GM19395 (cell line): ENCODE measurements around the gene PPP1CA.
A peak's percentile ranks its signal among the peaks of the same experiment; 100 is the strongest.

ENCODE experiments used
- ATAC-seq: cut with Tn5 transposase; IDR thresholded peaks from one replicate; pipeline ENCODE4 v1.9.1; 2021; ENCODE audit warnings: mild to moderate bottlenecking, moderate library complexity; ENCODE audit not compliant: unreplicated experiment

PPP1CA gene

DNA sequence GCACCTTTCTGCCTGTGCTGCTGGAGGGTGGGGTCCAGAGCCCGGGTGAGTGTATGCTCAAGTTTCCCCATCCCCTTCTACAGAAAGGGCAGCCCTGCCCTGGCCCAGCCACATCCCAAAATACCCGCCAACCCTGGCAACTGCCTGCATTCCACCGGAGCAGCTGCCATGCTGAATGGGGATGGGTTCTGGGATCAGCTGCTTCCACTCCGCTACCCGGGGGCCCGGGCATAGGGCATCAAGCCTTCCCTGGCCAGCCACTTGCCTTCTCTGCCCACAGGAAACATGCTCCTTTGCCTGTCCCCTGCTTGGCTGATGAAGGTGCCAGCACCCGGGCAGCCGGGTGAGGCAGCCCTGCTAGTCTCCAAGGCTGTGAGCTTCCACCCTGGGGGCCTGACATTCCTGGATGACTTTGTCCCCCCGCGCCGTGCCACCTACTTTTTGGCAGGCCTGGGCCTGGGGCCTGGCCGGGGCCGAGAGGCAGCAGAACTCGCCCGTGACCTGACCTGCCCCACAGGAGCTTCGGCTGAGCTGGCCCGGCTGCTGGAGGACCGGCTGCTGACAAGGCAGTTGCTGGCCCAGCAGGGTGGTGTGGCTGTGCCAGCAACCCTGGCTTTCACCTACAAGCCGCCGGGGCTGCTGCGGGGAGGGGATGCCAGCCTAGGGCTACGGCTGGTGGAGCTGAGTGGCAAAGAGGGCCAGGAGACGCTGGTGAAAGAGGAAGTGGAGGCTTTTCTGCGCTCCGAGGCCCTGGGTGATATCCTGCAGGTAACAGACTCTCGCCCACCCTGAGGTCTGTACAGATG is 17.0 kb upstream of the PPP1CA start:
- ATAC-seq = no peak

DNA sequence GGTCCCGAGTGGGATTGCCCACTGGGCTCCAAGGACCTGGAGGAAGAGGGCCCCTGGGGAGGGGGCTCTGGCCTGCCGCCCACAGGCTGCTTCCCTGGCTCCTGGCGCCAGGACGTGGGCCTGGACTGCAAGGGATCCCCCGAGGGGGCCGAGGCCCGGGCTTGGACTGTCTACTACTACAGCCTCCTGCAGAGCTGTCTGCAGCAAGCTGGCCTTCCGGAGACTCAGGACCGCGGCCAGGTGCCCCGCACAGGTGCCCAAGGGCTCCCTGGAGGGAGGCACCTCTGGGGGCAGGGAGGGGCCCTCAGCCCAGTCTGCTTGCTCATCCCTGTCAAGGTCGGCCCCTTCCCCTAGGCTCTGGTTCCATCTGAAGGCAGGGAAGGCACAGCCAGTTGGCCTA is 15.8 kb upstream of the PPP1CA start:
- no peak for ATAC-seq

DNA sequence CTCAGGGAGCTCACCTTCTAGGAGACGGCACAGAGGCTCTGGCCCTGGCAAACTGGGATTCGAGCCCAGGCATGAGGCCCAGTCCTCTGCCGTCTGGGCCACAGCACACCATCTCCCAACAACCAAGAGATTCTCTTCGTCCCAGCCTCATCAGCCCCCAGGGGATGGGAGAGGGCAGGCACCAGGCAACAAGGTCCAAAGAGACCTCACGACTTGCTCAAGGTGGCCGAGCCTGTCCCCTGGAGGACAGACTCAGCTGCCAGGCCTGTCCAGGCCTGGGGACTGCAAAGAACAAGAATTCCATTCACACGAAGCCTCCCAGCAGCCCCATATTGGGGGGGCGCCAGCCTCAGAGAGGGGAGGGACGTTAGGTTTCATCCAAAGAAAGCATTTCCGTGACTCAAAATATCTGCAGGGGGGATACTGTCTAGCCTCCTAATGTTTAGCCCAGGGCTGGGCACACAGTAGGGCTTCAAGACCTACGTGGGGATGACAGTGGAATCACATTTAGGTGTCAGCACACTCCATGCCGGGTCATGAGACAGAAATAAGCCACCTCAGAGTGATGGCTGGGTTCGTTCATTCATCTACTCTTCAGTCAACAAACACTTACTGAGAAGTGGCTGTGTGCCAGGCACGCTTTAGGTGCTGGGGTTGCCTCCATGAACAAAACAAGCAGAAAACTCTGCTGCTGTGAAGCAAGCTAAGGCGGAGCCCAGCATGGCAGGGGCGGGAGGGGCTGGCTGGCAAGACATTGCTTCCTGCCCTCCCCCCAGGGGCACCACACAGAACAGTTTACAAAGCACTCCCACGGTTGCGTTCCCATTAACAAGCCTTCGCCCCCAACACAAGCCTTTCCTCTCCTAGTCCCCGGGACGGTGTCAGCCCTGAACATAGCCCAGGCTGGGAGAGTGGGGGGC is 15.0 kb upstream of the PPP1CA start:
- no peak for ATAC-seq

DNA sequence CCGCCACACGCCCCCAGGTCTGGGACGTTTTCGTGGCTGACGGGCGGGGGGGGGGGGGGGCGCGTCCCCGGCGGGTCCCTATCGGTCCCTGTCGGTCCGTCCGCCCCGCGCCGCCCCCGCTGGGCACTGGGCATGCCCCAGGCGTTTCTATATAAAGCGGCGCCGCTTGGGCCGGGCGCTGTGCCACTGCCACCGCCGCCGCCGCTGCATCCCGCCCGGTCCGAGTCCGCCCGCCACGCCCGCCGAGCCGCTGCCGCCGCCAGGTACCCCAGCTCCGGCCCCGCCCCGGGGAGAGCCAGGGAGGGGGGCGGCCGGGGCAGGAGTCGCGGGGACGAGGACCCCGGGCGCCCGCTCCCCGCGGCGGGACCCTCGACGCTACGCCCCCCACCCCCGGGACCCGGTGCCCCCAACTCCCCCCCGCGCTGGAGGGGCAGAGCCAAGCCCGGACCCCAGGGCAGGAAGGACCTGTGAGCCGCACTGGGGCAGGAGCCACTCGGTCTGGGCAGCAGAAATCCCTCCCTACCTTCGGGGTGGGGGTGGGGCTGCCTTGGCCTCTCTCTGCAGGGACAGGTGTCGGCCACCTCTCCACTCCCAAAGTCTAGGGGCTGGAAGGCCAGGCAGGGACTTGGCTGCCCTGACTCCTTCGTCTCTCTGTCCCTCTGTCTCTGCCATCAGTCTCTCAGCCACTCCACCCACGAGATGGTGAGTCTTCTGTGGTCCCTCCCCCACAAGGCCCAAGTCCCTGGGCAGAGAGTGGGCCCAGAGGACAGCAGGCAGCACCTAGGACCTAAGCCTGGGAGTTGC is 14.0 kb upstream of the PPP1CA start, which contains the start of gene CARNS1:
TSS of gene CARNS1 (plus strand) at position 178 of the 804 bp plus-strand sequence. CDS start at position 700, 522 bp downstream.
- ATAC-seq = no peak

DNA sequence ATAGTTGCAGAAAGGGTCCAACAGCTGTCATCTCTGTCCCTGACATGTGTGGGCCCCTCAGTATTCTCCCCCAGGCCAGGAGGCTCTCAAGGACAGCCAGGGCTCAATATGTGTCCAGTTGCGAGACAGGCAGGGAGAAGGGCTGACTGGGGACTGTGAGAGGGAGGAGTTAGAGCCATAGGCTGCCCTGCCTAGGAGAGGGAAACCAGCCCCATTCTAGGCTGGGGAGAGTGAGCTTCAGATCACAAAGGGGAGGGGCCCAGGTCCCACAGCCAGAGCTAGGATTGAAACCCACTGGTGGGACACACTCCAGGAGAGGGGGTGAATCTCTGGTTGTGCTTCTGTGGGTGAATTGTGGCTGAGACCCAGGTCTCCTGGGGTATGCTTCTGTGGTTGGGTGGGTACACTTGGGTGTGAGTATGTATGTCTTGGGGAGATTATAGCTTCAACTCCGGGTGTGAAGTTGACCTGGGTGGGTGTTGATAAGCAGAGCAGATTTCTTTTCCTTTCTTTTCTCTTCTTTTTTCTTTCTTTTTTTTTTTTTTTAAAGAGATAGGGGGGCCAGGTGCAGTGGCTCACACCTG is 11.7 kb upstream of the PPP1CA start:
- ATAC-seq = no peak

DNA sequence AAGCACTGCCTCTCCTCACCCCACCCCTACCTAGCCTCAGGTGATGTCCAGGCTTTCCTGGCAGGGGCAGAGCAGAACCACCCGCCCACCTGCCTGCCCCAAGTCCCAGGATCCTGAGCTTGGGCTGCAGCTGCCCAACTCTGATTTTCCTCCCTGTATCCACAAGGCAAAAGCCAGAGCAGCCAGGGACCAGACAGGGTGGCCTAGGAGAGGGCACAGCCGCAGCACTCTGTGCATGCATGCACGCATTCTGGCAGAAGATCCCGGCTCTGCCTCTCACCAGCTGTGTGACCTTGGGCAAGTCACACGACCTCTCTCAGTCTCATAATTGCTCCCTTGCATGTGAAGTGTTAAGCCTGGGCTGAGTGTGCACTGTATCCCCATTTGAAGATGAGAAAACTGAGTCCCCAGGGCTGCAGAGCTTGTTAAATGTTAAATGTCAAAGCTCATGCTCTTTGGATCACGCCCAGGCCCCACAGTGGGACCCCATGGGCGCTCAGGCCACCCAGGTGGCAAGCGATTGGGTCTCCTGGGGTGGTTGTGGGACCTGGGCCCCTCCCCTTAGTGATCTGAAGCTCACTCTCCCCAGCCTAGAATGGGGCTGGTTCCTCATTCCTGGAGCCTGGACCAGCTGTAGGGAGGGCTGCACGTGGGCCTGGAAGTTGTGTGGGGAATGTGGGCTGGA is 11.0 kb upstream of the PPP1CA start:
- ATAC-seq = no peak

DNA sequence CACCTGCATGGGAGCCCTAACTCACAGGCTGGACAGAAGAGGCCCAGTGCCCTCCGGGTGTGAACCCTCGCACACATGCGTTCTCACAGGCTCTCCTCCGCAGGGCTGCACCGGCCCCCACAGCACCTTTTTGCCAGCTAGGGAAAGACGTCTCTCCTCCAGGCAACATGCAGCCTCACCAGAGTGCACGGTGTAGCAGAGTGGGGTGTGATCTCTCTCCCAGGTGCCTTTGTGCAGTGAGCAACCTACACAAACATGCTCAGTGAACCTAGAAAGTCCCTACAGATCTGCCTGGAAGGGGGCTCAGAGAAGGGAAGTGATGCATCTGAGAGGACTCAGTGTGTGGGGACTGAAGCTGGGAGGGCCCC is 10.1 kb upstream of the PPP1CA start:
- ATAC-seq = no peak

DNA sequence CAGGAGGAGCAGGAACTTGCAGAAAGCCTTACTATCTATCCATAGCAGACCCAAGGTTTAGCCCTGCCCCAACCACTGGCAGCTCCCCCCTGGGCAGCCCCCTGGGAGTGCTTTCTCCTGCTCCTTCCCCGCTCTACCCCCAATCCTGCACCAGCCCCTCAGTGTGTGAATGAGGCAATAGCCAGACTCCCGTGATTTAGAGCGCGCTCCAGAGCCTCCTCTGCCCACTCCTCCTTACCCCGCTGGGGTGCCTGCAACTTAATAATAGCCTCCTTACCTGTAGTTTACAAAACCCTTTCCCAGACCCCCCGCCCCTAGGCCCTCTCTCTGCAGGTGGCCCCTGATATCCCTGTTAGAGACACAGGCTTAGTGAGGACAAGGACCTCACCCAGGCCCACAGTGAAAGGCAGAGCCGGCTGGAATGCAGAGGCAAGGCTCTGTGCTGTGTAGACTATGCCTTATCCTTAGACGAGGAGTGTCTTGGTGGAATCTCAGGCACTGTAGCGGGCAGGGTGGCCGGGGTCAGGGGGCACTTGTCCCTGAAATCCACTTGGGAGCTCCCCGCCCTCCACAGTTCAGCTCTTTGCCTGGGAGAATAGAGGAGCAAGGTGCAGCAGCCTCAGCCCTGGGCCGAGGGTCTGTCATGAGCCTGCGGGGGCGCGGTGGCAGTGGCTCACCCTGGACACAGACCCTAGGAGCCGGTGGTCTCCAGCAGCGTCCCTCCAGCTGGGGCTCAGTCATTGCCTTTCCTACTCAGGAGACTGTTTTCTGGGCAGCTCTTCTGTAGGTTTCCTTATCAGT is 9.5 kb upstream of the PPP1CA start:
- ATAC-seq = no peak

DNA sequence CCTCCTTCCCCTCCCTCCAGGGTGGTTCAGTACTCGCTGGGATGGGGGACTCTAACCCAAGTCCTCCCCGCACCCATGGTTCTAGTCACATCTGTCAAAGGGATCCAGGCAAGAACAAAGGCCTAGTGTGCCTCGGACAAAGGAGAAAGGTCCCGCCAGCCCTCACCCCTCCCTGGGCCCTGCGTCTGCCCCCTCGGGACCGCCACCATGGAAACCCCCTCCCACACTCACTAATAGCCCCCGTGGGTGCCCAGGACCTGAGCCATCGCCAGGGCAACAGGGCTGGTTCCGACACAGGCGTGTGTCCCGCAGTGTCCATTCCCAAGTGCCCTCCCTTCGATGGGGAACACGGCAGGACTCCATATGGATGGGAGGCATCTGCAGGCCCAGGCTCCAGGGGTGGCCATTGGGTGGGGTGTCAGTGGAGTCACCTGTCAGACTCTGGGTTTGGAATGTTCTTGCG is 8.7 kb upstream of the PPP1CA start:
- no peak for ATAC-seq

DNA sequence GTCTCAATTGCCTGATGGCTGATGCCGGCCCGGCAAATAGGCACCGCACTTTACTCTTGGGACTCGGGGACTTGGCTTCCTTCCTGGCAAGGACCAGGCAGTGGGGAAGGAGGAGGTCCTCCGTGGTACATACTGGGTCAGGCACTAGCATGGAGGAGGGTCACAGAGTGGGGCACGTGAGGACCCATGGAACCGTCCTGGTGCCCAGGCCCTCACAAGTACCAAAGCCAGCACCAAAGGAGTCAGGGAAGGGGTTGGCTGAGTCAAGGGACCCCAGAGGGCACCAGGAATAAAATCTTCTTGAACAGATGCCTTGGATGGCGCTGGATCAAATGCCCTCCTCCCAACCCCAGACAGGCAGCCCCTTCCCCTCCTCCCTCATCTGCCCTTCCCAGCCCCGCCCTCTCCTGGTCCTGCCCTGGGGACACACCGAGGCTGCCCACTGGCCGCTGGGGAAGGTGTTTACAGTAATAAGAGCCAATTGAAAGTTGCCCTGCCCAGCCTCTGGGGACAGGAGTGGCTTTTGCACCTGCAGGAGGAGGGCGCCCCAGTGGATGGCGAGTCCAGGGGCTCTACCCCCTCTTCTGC is 8.2 kb upstream of the PPP1CA start:
- ATAC-seq = no peak

DNA sequence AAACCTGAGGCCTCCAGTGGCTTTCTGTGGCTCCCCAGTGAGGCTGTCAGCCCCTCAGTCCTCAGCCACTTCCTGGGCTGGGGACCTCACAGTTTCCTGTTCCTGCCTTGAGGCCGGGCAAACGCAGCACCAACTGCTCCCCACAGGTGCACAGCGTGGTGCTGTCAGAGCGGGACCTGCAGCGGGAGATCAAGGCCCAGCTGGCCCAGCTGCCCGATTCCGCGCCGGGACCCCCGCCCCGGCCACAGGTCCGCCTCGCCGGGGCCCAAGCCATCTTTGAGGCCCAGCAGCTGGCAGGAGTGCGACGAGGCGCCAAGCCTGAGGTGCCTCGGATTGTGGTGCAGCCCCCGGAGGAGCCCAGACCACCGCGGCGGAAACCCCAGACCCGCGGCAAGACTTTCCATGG is 7.6 kb upstream of the PPP1CA start:
- peak; percentile 63 for ATAC-seq

DNA sequence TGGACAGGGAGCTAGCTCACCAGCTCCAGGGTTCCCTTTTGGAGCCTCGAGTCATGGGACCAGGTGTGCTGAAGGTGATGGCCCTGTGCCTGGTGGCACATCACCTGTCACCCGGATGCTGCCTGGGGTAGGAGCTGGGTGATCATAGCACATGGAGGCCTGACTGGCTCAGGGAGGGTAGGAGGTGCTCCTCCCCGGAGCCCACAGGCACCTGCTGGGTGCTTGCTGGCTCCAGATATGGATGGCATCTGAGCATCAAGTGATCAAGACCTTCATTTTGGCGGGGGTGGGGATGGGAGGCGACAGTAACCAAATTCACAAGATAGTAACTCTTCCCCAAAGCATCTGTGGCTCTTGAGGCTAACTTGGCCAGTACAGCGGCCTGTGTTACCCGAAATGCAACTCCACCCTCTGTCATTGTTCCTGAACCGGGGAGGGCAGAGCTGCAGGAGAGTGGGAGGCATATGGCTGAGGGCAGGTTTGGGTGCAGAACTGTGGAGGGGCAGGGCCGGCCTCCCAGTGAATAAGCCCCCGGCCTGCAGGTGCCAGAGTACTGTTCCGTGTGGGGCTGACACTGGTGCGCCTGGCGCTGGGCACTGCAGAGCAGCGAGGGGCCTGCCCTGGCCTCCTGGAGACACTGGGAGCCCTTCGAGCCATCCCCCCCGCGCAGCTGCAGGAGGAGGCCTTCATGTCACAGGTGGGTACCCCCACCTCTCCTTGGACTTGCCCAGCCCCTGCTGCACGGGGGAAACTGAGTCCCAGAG is 7.0 kb upstream of the PPP1CA start:
- ATAC-seq = no peak

DNA sequence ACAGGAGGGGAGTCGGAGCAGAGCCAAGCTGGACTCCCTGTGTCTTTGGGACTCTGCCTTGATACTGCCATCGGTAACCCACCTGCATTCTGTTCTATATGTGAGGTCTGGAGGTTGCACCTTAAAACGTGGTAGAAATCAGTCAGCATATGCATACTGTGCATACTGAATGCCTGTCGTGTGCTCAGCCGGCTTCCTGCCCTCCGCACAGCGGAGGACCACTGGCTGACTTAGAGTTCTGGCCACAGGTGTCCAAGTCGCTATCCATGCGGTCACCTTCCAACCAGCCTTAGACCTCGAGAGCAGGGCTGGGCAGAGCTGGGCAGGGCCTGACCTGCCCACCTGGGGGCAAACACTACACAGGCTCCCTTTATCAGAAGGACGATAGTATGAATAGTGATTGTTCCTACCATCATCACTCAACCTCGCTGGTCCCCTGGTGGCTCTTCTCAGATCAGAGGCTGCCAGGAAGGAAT is 6.1 kb upstream of the PPP1CA start:
- no peak for ATAC-seq

DNA sequence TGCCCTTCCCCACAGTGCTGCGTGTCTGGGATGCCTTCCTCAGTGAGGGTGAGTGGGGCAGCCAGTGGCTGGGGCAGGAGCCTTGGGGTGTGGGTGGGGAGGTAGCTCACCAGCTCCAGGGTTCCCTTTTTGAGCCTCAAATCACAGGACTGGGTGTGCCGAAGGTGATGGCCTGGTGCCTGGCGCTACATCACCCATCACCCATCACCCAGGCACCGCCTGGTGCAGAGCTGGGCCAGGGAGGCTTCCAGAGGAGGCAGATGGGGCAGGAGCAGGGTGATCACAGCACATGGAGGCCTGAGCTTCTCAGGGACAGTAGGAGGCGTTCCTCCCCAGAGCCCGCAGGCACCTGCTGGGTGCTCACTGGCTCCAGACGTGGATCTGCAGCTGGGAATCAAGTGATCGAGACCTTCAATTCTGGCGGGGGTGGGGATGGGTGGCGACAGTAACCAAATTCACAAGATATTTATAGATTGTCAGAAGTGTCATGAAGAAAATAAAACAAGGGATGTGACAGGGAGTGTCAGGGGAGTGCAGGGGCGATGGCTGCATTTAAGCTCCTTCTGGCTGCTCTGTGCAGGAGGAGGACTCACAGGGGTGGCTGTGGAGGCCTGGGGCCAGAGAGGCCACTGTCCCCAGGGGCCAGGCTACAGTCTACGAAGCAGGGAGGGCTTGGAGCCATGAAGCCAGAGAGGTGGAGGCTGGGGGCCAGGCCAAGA is 5.5 kb upstream of the PPP1CA start:
- ATAC-seq = no peak

DNA sequence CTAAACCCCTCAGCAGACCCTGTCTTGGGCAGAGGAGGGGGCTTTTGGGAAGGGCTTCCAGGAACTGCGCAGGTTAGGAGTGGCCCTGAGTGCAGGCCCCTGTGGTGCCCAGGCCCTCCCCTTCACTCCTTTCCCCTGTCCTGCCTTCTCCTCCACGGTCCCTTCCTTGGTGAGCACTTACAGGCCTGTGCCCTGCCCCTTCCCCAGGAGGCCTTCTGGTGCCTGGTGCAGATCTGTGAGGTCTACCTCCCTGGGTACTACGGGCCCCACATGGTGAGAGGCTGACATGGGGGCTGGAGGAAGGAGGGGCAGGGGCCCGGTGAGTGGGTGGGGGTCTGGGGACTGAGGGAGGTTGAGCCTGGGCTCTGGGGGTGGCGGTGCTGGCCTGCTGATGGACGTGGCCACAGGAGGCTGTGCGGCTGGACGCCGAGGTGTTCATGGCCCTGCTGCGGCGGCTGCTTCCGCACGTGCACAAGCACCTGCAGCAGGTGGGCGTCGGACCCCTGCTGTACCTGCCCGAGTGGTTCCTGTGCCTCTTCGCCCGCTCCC is 4.8 kb upstream of the PPP1CA start:
- ATAC-seq = no peak

DNA sequence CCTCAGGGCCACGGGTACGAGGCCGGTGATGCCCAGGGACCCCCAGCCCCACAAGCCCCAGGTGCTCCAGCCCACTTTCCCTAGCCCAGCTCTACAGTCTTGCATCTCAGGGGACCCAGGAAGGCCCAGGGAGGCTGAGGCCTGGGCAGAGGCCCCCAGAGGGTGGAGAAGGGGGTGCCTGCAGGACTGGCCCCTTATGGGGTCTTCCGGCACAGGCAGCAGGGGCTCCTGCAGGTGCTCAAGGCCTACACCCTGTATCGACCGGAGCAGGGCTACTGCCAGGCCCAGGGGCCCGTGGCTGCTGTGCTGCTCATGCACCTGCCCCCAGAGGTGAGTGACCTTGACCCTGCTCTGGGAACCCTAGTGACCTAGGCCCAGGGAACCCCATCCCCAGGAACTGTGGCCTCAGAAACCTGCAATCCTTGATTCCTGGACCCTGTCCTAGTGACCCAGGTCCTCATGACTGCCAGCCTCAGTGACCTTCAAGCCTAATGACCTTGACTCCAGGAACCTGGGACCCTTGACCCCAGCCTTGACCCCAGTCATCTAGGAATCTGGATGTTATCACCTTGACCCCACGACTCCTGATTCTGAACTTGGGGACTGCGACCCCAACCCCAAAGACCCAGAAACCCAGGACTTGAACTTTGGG is 4.2 kb upstream of the PPP1CA start:
- no peak for ATAC-seq

DNA sequence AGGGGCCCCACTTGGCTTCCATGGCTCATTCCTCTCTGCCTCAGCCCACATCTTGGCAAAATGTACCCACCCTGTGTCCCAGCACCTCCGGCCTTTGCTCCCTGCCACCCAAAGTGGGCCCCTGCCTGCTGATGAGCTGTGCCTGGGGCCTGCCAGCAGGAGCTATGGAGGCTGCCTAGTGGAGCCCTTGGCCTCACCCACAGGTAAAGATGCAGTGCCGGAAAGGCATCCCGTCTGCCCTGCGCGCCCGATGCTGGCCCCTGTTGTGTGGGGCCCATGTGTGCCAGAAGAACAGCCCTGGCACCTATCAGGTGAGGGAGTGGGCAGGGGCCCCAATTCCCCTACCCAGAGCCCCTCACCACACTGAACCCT is 3.5 kb upstream of the PPP1CA start:
- ATAC-seq = no peak
